DND-41 (cell line): Measurements from ENCODE around the gene DCBLD2.

Experiments used
- ATAC-seq: fragments of 200-7000 bp; cut with Tn5 transposase; 3 replicates; pipeline ENCODE4 v1.9.1; 2021; ENCODE audit warnings: low read depth; ENCODE audit not compliant: insufficient read depth
- DNase-seq: peaks from one replicate; pipeline ENCODE4 v3.0.0-alpha.2; 2020
- H2AFZ ChIP-seq: 2 replicates; pipeline ENCODE4 v1.6.0; 2012; ENCODE audit warnings: low read depth, low read length
- H3K27ac ChIP-seq: 2 replicates; pipeline ENCODE4 v1.5.1; 2012; ENCODE audit warnings: low read length, inconsistent platforms
- H3K27me3 ChIP-seq: fragments of 200-600 bp; sonication (generic); 2 replicates; pipeline ENCODE4 v1.6.0; 2012; ENCODE audit warnings: low read length, mild to moderate bottlenecking, inconsistent platforms; ENCODE audit not compliant: insufficient read depth, poor library complexity
- H3K36me3 ChIP-seq: 2 replicates; pipeline ENCODE4 v1.5.1; 2012; ENCODE audit warnings: low read length, inconsistent platforms; ENCODE audit not compliant: insufficient read depth
- H3K4me1 ChIP-seq: 2 replicates; pipeline ENCODE4 v1.5.1; 2012; ENCODE audit warnings: mild to moderate bottlenecking, low read length; ENCODE audit not compliant: insufficient read depth
- H3K4me2 ChIP-seq: 2 replicates; pipeline ENCODE4 v1.6.0; 2012; ENCODE audit warnings: mild to moderate bottlenecking, moderate library complexity, low read length, inconsistent platforms; ENCODE audit not compliant: insufficient read depth
- H3K4me3 ChIP-seq, 2 experiments: fragments of 200-600 bp in 1 of 2; shearing (Covaris generic) in 1 of 2; 2 replicates each; pipeline ENCODE4 v1.5.1; 2012 to 2016; ENCODE audit warnings: inconsistent platforms in 2 of 2, low read length in 2 of 2, mild to moderate bottlenecking in 2 of 2, low read depth in 1 of 2, moderate library complexity in 1 of 2
- H3K79me2 ChIP-seq: 2 replicates; pipeline ENCODE4 v1.6.0; 2012; ENCODE audit warnings: low read length, inconsistent platforms; ENCODE audit not compliant: insufficient read depth
- H3K9ac ChIP-seq: 2 replicates; pipeline ENCODE4 v1.6.0; 2012; ENCODE audit warnings: low read depth, mild to moderate bottlenecking, inconsistent platforms, low read length, moderate library complexity
- H3K9me3 ChIP-seq: 2 replicates; pipeline ENCODE4 v1.5.1; 2012; ENCODE audit warnings: low read length, moderate library complexity, mild to moderate bottlenecking, inconsistent platforms; ENCODE audit not compliant: insufficient read depth, severe bottlenecking
- H4K20me1 ChIP-seq: 2 replicates; pipeline ENCODE4 v1.6.0; 2012; ENCODE audit warnings: low read length; ENCODE audit not compliant: insufficient read depth
- EZH2 ChIP-seq: IDR thresholded peaks from 3 replicates; pipeline ENCODE4 v1.6.1; 2012; ENCODE audit warnings: borderline replicate concordance, low read depth, mild to moderate bottlenecking, moderate library complexity, low read length, inconsistent platforms; ENCODE audit not compliant: severe bottlenecking
- TF ChIP-seq, protein P1 (sequence below): IDR thresholded peaks from 2 replicates; pipeline ENCODE4 v1.5.1; 2012; ENCODE audit warnings: borderline replicate concordance, low read length, moderate library complexity, mild to moderate bottlenecking; ENCODE audit not compliant: poor library complexity, severe bottlenecking; ENCODE audit errors: extremely low read depth

DCBLD2 gene

DNA sequence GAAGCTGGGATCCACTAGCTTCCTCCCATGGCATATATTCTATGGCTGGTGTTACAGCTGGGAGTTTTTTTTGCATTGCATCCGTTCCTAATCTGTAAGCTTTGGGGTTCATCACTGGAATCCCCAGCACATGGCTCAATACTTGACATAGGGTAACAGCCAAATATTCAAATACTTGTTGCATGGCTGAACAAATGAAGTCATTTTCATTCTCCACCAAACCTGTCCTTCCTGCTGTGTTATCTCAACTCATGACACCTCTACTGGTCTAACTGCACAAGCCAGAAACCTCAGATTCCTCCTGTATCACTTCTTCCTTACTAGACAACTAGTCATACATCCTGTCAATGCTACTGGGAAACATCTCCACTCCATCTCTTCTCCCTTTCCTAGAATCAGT lies 95.0 kb downstream of the DCBLD2 start:
- Histone ChIP-seq H3K27me3 (no peaks in the 10 kb centered on the region), H2AFZ (no peak overlapping the region), H3K4me1 (no peaks in the 10 kb centered on the region), H3K4me3 (no peak overlapping the region), H4K20me1 (no peaks in the 10 kb centered on the region), H3K36me3 (peaks cover 45% of the 10 kb centered on the region), H3K4me2 (no peak overlapping the region), H3K9me3 (no peaks in the 10 kb centered on the region), H3K9ac (no peak overlapping the region), H3K27ac (no peak overlapping the region), H3K79me2 (no peaks in the 10 kb centered on the region)
- TF ChIP-seq, protein P1, sequence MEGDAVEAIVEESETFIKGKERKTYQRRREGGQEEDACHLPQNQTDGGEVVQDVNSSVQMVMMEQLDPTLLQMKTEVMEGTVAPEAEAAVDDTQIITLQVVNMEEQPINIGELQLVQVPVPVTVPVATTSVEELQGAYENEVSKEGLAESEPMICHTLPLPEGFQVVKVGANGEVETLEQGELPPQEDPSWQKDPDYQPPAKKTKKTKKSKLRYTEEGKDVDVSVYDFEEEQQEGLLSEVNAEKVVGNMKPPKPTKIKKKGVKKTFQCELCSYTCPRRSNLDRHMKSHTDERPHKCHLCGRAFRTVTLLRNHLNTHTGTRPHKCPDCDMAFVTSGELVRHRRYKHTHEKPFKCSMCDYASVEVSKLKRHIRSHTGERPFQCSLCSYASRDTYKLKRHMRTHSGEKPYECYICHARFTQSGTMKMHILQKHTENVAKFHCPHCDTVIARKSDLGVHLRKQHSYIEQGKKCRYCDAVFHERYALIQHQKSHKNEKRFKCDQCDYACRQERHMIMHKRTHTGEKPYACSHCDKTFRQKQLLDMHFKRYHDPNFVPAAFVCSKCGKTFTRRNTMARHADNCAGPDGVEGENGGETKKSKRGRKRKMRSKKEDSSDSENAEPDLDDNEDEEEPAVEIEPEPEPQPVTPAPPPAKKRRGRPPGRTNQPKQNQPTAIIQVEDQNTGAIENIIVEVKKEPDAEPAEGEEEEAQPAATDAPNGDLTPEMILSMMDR = no peak
- no peak for TF ChIP-seq EZH2
- DNase-seq (no peak), ATAC-seq (no peak)

DNA sequence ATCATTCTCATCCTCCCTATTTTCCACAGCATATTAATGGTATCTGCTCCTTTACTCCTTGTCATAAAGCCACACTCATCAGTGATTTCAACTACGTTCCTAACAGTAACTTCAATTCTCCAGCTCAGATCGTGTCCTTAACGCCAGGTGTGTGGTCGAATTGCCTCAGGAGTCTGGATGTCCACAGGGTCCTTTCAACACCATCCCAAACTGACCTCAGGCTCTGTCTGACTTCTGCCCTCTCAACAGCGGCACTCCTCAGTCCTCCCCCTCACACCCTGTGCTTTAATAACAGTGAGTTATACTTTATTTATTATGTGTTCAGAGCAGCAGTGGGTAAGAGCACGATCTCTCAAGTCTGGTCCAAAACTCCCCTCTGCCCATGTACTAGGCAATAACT lies 95.9 kb downstream of the DCBLD2 start:
- ATAC-seq (no peak), DNase-seq (no peak)
- H3K4me2 ChIP-seq = no peak overlapping the region
- H3K9ac ChIP-seq = no peak overlapping the region
- H3K9me3 ChIP-seq = no peaks in the 10 kb centered on the region
- H3K27ac ChIP-seq = no peak overlapping the region
- H4K20me1 ChIP-seq = no peaks in the 10 kb centered on the region
- TF ChIP-seq EZH2 = no peak
- TF ChIP-seq, protein P1 = no peak
- no peaks in the 10 kb centered on the region for H3K79me2 ChIP-seq
- no peaks in the 10 kb centered on the region for H3K27me3 ChIP-seq
- no peaks in the 10 kb centered on the region for H3K4me1 ChIP-seq
- peaks cover 42% of the 10 kb centered on the region for H3K36me3 ChIP-seq
- no peak overlapping the region for H2AFZ ChIP-seq
- no peak overlapping the region for H3K4me3 ChIP-seq

DNA sequence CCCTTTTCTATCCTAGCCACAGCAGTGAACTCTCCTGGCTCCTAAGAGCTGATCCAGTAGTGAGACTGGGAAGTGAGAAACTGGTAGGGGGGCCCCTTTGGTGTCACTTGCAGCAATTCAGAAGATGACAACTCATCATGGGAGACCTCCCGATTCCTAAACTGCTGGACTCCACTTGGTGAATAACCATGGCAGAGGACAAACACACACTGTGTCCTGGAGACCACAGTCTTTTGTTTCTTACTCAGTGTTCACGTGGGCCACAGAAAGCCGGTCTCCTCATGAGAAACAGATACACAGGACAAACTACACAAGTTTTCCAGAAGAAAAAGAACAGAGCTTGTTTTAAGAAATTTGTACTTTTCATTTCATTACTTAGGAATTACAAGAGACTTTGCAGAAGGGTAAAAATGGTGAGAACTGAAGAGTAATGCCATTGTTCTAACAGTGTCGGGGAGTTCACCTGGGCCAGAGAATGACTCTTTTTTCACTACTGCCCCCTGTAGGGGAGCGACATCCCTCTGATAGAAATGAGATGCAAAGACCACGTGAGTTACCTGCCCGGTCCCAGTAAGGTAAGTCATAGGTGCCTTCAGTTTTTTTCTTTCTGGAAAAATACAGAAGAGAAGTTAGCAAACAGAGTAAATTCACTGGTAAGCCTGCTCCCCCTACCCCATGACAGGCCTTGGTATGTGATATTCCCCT lies 100.3 kb downstream of the DCBLD2 start:
- DNase-seq = no peak
- H2AFZ ChIP-seq = no peak overlapping the region
- no peak overlapping the region for H3K4me3 ChIP-seq
- ATAC-seq = no peak; the same call in 2 of the 3 replicates
- H3K27ac ChIP-seq = no peak overlapping the region
- TF ChIP-seq, protein P1 = peak; percentile 16
- no peak for TF ChIP-seq EZH2
- H3K4me1 ChIP-seq = peaks cover 8% of the 10 kb centered on the region; the same call in 1 of the 2 replicates
- H4K20me1 ChIP-seq = no peaks in the 10 kb centered on the region
- H3K9ac ChIP-seq = no peak overlapping the region
- H3K4me2 ChIP-seq = no peak overlapping the region
- H3K36me3 ChIP-seq = peaks cover 22% of the 10 kb centered on the region
- H3K9me3 ChIP-seq = no peaks in the 10 kb centered on the region
- H3K79me2 ChIP-seq = no peaks in the 10 kb centered on the region
- no peaks in the 10 kb centered on the region for H3K27me3 ChIP-seq

DNA sequence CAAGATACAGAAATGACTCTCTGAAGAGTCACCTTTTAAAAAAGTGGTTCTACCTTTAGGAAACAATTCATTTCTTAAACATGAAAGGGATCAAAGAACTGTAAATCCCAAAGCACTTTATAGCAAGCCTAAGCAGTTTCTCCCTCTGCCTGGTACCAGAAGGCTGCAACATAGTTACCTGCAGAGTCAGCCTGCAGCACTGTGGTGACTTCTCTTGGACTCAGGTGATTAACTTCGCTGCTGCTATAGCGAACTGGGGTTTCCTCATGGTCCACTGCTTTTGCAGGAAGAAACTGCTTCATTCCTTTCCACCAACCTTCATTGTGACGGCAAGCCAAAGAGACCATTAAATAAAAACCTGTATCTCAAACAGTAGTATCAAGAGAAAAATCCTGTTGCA lies 101.1 kb downstream of the DCBLD2 start:
- peaks cover 8% of the 10 kb centered on the region; the same call in 1 of the 2 replicates for H3K4me1 ChIP-seq
- H3K79me2 ChIP-seq = no peaks in the 10 kb centered on the region
- no peak overlapping the region for H3K27ac ChIP-seq
- H3K4me3 ChIP-seq = no peak overlapping the region
- no peak overlapping the region for H2AFZ ChIP-seq
- no peak overlapping the region for H3K4me2 ChIP-seq
- no peak for ATAC-seq
- H3K9ac ChIP-seq = no peak overlapping the region
- TF ChIP-seq, protein P1 = no peak
- TF ChIP-seq EZH2 = no peak
- H3K9me3 ChIP-seq = no peaks in the 10 kb centered on the region
- peaks cover 19% of the 10 kb centered on the region for H3K36me3 ChIP-seq
- H3K27me3 ChIP-seq = no peaks in the 10 kb centered on the region
- no peak for DNase-seq
- no peaks in the 10 kb centered on the region for H4K20me1 ChIP-seq
